ENCODE results near the gene DCUN1D3.
A peak's percentile ranks its signal among the peaks of the same experiment; 100 is the strongest.
"Not testable (repeated sequence)": the region's sequence is repeated elsewhere in the genome, so short reads cannot be mapped to it uniquely, and the experiment has no call there.

The DCUN1D3 gene

GRCh38 chr16:20805684-20806167 lies 94.4 kb downstream of the DCUN1D3 start:
- peak overlapping the region; percentile 71 for H2AFZ ChIP-seq (ENCODE audit: low read length, unreplicated experiment)
- H3K4me1 ChIP-seq (ENCODE audit: control insufficient read depth, insufficient read depth, low read length, unreplicated experiment), result peaks cover 16% of the 10 kb centered on the region
- H3K79me2 ChIP-seq (ENCODE audit: control insufficient read depth, insufficient read depth, low read length, unreplicated experiment), result peaks cover 11% of the 10 kb centered on the region
- H3K27me3 ChIP-seq (ENCODE audit: insufficient read depth, low read length); H3K36me3 ChIP-seq (ENCODE audit: insufficient read depth, low read length): not testable (repeated sequence)
- H3K4me3 ChIP-seq (ENCODE audit: low read depth, low read length), result peak overlapping the region; percentile 86
- peak overlapping the region; percentile 77 for H3K27ac ChIP-seq (ENCODE audit: low read depth, low read length)

Data from ACC112 (cell line).